Measurements from ENCODE around the gene TCN2. TPM values are rescaled to one million over a fixed set of nuclear protein-coding genes. Genes with fewer than 3 reads are reported as not detected.

The TCN2 gene
- total RNA-seq, 1 donor from 2014 or later: 22.3 TPM

GRCh38 chr22:30568137-30568805 is 38.7 kb upstream of the TCN2 start:
- H3K4me1 Mint-ChIP-seq (ENCODE audit: low read depth): peaks cover 10% of the 10 kb centered on the region
- no peaks in the 10 kb centered on the region for H3K27me3 Mint-ChIP-seq
- TF ChIP-seq CTCF (IDR thresholded peaks at IDR 0.05; ENCODE audit: unreplicated experiment): no peak
- H3K27ac Mint-ChIP-seq: no peak overlapping the region
- no peak overlapping the region for H3K4me3 Mint-ChIP-seq (ENCODE audit: low read depth)
- no peaks in the 10 kb centered on the region for H3K9me3 Mint-ChIP-seq (ENCODE audit: low read depth)
- DNase-seq (ENCODE audit: low spot score, unreplicated experiment): no peak
- H3K36me3 Mint-ChIP-seq (ENCODE audit: insufficient read depth): peaks cover 3% of the 10 kb centered on the region

- Mint-ChIP-seq H3K36me3 (ENCODE audit: insufficient read depth) (peaks cover 3% of the 10 kb centered on the region), H3K4me1 (ENCODE audit: low read depth) (peaks cover 17% of the 10 kb centered on the region), H3K27me3 (no peaks in the 10 kb centered on the region), H3K4me3 (ENCODE audit: low read depth) (no peak overlapping the region), H3K27ac (no peak overlapping the region), H3K9me3 (ENCODE audit: low read depth) (no peaks in the 10 kb centered on the region)
- DNase-seq (ENCODE audit: low spot score, unreplicated experiment): no peak
- TF ChIP-seq CTCF (IDR thresholded peaks at IDR 0.05; ENCODE audit: unreplicated experiment): no peak
Measured at GRCh38 chr22:30569674-30570202, 37.2 kb upstream of the TCN2 start.

GRCh38 chr22:30572210-30572609 is 34.8 kb upstream of the TCN2 start:
- DNase-seq (ENCODE audit: low spot score, unreplicated experiment): no peak
- Mint-ChIP-seq H3K4me1 (ENCODE audit: low read depth) (peaks cover 17% of the 10 kb centered on the region), H3K4me3 (ENCODE audit: low read depth) (peak overlapping the region; percentile 19), H3K36me3 (ENCODE audit: insufficient read depth) (peaks cover 10% of the 10 kb centered on the region), H3K9me3 (ENCODE audit: low read depth) (no peaks in the 10 kb centered on the region), H3K27ac (no peak overlapping the region), H3K27me3 (no peaks in the 10 kb centered on the region)
- TF ChIP-seq CTCF (IDR thresholded peaks at IDR 0.05; ENCODE audit: unreplicated experiment): no peak

- Mint-ChIP-seq H3K36me3 (ENCODE audit: insufficient read depth) (peaks cover 10% of the 10 kb centered on the region), H3K9me3 (ENCODE audit: low read depth) (no peaks in the 10 kb centered on the region), H3K27ac (no peak overlapping the region), H3K27me3 (no peaks in the 10 kb centered on the region), H3K4me1 (ENCODE audit: low read depth) (peaks cover 17% of the 10 kb centered on the region), H3K4me3 (ENCODE audit: low read depth) (peak overlapping the region; percentile 70)
- DNase-seq (ENCODE audit: low spot score, unreplicated experiment): no peak
- TF ChIP-seq CTCF (IDR thresholded peaks at IDR 0.05; ENCODE audit: unreplicated experiment): no peak
Measured at GRCh38 chr22:30572840-30573593, 34.0 kb upstream of the TCN2 start.

- Mint-ChIP-seq H3K9me3 (ENCODE audit: low read depth) (no peaks in the 10 kb centered on the region), H3K27me3 (no peaks in the 10 kb centered on the region), H3K4me3 (ENCODE audit: low read depth) (peak overlapping the region; percentile 70), H3K27ac (peak overlapping the region; percentile 59), H3K36me3 (ENCODE audit: insufficient read depth) (peaks cover 10% of the 10 kb centered on the region), H3K4me1 (ENCODE audit: low read depth) (peaks cover 17% of the 10 kb centered on the region)
- no peak for DNase-seq (ENCODE audit: low spot score, unreplicated experiment)
- TF ChIP-seq CTCF (IDR thresholded peaks at IDR 0.05; ENCODE audit: unreplicated experiment): no peak
Measured at GRCh38 chr22:30573594-30574094, 33.3 kb upstream of the TCN2 start.
